GM18907 (cell line): ENCODE results near the gene GAREM1.
"Not testable (repeated sequence)": the region's sequence is repeated elsewhere in the genome, so short reads cannot be mapped to it uniquely, and the experiment has no call there.

Experiments used
- ATAC-seq: cut with Tn5 transposase; IDR thresholded peaks from one replicate; pipeline ENCODE4 v1.9.1; 2021; ENCODE audit warnings: mild to moderate bottlenecking, moderate library complexity; ENCODE audit not compliant: unreplicated experiment

Gene GAREM1

DNA sequence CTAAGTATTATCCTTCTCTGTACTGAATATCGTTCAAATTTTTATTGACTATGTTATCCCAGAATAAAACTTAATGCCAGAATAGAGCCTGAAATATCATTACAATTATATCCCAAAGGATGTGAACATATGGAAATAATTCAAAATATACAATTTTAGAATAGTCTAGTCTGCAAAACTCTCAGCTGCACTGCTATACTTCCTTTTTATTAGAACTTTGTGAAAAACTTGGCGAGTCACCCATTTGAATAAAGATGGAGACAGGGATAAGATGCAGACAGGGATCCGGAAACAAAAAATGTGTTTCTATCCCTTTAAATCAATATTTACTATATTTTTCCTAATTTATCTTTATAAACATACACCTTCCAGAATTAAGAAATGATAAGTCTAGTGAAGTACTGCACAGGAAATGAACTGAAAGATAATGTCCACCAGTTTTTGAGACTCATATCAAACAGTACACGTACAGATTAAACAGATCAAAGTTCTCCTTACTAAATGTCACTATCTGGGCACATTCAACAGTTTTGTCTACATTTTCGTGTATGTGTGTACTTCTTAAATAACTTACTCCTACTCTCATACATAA is 173.0 kb downstream of the GAREM1 start:
- no peak for ATAC-seq

DNA sequence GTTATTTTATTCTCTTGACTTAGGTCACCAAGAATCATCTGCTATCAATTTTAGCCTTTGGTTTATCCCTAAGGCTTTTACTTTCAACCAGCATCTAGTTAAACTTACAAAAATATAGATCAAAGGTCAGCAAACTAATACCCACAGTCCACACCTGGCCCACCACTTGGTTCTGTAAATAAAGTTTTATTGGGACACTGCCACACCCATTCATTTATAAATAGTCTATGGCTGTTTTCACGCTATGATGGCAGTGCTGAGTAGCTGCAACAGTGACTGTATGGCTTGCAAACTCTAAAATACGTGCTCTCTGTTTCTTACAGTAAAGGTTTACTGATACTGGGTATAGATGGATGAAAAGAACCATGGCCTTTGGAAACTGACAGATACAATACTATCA is 173.8 kb downstream of the GAREM1 start:
- ATAC-seq = no peak

DNA sequence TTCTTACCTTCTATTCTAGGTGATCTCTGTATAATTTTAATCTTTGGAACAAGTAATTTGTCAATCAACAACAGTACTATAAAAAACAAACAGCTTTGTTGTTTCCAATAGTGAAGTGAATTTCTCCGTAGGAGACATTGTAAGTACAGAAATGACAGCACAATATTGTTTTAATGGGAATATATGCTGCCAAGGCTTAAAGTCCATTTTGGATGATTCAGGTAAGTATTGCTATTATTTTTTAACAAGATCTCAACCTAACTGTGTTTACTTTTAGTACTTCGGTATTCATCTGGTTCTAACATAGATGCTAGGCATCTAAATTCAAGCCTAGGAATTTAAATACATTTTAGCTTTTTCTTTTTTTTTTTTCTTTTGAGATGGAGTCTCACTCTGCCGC is 175.1 kb downstream of the GAREM1 start:
- no peak for ATAC-seq

DNA sequence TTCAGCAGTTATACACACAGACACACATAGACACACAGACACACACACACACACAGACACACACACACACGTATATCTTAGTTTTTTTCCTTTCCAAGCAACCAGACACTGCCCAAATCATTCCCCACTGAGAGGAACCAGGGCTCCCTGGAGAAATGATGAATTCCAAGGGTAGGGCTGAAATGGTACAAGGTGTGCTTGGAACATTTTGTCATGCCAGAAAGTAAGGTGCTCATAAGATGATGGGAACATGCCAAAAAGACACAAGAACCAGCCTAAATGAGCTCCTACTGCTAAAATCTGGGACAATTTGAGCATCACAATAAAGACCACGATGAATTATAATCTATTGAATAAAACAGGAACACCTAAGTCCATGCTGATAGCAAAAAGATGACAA is 177.6 kb downstream of the GAREM1 start:
- ATAC-seq = no peak

DNA sequence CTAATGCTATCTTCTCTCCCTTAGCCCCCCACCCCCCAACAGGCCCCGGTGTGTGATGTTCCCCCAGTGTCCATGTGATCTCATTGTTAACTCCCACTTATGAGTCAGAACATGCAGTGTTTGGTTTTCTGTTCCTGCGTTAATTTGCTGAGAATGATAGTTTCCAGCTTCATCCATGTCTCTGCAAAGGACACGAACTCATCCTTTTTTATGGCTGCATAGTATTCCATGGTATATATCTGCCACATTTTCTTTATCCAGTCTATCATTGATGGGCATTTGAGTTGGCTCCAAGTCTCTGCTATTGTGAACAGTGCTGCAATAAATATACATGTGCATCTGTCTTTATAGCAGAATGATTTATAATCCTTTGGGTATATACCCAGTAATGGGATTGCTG is 179.1 kb downstream of the GAREM1 start:
- not testable (repeated sequence) for ATAC-seq

DNA sequence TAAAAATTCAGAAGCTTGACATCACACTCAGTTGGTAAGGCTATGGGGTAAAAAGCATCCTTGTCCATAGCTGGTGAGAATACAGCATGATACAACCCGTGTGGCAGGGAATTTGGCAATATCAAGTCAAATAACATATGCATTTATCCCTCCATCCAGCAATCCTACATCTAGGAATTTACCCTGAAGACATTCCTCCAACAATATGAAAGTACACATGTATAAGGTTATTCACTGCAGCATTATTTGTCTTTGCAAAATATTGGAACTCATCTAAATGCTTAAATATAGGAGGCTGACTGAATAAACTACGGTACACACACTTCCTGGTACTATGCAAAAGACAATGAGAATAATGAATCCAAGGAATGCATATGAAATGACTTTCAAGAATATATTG is 179.9 kb downstream of the GAREM1 start:
- no peak for ATAC-seq

DNA sequence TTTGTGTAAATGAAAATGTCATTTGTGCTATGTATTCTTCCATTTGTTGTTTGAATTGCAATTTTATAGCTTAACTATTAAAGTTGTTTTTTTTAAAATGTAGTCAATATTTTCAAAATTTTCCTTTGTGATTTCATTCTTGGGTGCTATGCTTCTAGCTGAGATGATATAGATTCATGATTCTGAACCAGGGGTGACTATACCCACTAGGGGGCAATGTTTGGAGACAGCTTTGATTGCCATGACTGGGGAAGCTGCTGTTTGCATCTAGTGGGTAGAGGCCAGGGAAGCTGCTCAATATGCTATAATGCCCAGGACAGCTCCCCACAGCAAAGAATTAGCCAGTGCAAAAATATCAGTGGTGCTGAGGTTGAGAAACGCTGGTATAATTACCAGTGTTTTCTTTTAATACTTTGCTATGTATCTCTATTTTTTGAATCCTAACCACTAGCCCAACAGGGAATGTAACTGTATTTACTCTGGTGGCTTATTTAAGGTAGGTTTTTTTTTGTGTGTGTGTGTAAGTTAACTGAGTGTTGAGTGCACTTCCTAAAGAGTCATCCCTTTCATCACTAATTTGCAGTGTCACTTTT is 181.1 kb downstream of the GAREM1 start:
- peak; percentile 89 for ATAC-seq

DNA sequence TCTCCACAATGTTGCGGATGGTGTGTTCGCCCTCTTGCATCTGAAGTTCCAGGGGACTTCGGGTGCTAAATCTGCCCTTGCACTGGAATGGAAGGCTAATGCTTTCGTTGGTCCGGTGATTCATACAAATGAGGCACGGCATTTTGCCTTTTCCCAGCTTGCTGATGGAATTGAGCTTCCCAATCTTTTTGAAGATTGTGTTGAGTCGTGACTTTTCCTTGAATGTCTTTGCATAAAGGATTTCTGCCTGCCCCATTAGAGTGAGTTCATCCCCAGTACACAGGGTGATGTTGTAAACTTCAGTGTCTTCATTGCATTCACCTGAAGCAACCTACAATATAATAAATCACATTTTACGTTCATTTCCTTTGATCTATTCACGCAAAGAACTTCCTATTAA is 182.8 kb downstream of the GAREM1 start:
- no peak for ATAC-seq

DNA sequence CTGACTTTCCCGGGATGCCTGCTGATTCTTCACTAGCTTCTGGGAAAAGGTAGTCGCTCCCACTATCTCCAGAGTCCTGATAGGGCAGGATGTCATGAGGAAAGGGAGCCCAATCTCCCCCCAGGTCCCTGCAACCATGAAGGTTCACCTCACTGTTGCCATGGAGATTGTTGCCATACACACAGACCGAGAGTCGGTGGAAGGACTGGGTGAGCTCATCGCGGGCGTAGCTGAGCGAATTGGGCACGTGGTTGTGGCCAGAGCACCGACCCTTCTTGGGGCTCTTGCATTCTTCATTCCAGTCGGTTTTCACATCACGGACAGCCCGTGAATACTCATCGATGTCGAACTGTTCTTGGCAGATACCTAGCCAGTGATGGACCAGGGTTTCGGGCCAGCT is 183.4 kb downstream of the GAREM1 start:
- no peak for ATAC-seq

DNA sequence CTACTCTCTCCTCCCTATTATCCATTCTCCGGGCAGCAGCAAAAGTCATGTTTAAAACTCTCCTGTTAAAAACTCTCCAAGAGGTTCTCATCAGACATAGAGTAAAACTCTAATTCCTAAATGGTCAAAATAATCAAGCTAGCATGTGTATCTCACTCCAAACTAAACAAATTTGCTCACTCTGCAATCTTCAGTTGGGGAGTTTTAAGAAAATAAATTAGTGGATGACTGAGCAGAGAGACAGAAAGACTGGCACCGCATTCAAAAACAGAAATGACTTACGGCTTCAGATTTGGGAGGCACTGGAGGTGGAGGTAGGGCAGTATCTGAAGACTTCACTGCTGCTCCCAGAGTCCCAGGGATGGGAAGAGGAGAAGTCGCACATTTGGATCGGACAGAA is 183.9 kb downstream of the GAREM1 start:
- no peak for ATAC-seq

DNA sequence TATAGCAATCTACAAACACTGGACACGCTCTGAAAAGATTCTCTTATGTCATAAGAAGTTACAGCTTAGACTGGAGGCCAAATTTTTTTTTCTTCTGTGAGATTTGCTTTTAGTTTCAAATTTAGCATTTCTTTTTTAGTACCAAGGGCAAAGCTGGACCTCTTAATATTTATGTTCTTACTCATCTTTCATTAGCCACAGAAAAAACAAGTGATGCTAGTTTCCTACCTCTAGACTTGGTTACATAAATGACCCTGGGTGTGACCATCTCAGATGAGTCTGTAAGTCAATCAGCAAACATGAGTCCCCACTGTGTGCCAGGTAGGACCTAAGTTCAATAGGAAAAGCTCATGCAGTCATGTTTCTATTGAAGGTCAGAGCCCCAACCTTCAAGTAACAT is 186.4 kb downstream of the GAREM1 start:
- no peak for ATAC-seq

DNA sequence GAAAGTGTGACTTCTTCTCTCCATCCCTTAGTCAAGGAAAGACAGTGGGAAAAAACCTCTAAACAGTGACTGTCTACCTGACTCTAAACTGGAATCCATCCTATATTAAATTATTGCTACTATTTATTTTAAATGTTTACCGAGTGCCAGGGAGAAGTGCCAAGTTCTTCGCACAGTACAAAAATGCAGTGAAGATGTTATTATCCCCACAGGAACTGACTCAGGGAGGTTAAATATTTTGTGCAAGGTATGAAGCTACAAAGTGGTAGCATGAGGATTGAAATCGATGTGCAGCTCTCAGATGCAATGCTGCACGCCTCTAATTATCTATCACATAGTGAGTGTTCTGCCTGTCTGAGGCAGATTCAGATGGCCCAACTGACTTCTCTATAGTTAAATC is 189.8 kb downstream of the GAREM1 start:
- ATAC-seq = no peak

DNA sequence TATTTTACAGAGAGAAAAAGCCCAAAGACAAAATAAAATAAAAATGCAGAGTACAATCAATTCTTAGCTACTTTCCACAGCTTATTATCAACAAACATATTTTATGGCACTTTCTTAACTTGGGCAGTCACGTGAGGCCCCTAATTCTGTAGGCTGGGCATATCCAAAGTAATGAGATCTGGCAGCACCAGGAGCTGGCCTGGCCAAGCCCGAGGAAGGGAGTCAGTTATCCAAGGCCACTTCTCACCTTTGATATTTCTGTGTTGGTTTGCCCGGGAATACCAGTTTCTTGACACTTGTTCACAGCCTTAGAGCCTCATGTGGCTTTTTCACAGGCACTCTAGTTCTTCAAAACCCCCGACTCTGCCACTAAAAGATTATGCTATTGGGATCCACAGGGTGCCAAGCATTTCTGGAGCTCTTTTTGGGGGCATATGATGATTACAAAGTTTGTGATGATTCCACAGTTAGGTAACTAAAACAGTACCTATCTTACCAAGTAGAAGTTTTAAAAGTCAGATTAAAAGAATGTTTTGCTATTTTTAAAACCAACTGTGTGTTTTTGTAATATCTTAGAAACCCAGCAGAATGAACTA is 190.4 kb downstream of the GAREM1 start:
- ATAC-seq = no peak

DNA sequence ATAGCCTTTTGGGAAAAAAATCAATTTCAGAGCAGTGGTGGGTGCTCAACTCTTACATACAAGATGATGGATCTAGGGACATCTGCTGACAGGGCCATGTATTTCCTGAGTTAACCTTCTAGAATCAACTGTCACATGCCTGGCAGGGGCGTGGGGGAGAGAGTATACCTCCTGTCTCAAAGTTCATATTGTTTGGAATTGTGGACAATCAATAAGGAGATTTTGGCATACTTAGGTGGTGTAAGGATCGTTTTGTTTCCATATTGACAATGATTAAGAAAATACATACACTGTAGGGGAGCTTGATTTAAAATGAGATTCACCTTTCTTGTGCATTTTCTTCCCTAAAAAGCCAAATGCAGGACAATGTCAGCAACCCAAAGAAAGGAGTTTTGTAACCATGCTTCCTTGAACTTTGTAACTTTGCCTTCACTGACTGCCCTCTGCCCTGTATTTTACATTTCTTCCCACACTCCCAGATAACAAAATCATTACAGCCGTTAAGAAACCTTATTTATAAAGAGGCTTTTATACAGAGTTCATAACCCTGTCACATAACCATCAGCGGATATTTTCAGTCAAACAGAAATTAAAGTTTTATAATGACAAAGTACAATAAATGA is 192.4 kb downstream of the GAREM1 start:
- ATAC-seq = no peak

DNA sequence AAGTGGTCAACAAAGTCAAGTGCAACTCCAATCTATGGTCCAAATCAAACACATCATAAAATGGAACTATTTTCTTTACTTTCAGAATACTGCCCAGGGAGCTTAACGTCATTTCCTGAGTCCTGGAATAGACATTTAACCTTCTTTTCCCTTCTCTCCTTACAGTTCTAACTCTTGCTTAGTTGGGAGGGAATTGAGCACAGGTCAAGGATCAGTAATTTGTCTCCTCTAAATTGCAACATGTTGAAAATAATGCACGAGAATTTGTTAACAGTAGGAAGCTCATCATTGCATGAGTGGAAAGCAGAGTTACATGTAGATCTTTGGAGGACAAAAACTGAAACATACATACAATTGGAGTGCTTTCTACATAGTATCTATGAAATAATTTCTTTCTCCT is 193.1 kb downstream of the GAREM1 start:
- ATAC-seq = no peak

DNA sequence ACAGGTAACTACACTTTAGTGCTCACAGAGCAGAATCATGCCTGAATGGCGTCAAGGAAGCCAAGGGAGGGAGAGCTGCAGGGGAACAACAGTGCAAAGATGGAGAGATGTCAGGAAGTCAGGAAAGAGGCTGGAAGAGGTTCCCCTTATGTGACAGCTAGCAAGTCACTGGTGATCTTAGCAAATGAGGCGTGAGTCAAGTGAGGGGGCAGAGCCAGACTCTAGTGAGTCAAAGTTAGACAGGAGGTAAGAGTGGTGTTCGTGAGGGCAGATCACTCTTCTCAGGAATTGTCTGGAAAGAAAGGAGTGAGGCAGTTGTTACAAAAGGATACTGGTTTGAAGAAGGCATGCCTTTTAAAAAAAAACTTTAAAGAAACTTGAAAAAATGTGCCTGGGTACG is 193.8 kb downstream of the GAREM1 start:
- ATAC-seq = no peak

DNA sequence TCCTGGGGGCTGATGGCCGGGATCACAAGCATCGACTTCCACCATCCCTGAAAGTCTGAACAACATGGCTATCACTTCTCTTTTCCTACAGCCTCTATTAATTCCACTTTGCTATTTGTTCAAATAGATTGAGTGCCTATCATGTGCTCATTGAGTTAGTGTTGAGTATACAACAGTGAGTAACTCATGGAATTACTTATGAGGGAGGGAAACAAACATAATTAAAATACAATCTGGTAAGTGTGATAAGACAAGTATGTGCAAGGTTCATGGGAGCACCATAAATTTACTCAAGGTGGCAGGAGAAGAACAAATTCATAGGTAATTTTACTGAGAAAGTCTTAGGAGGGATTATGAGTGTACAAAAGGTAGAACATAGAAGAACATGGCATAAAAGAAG is 194.4 kb downstream of the GAREM1 start:
- no peak for ATAC-seq

DNA sequence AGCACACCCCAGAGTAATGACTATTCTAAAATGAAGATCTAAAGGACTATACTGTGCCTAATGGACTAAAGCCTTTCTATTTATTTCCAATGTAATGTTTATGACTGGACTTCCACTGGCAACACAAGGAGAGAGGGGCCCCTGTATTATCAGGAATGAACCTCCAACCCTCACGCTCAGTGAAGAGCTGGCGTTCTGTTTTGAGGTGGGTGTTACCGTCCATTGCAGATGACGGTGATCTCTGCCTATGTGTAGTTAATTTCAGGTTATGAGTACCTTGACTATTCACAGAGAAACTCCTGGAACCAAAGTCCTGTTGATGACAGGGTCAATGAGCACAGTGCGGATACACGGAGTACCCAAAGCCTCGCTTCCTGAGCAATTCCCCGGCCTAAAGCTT is 195.5 kb downstream of the GAREM1 start:
- ATAC-seq = no peak

DNA sequence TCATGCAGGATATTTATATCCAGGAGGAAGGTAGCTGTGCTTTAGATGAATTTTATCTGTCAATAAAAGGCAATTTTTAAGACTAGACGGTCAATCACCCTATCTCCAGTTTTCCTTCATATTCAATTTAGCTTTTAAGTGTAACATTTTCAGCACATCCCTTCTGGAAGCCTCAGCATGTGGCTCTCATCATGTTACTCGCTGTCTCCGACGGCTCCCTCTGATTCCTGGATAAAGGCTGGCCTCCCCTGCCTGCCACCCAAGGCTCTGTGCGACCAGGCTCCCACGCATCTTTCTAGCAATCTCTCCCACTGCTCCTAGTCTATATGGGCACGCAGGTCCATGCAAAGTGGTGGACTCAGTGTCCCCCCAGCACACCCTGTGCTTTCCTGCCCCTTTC is 196.4 kb downstream of the GAREM1 start:
- ATAC-seq = no peak

DNA sequence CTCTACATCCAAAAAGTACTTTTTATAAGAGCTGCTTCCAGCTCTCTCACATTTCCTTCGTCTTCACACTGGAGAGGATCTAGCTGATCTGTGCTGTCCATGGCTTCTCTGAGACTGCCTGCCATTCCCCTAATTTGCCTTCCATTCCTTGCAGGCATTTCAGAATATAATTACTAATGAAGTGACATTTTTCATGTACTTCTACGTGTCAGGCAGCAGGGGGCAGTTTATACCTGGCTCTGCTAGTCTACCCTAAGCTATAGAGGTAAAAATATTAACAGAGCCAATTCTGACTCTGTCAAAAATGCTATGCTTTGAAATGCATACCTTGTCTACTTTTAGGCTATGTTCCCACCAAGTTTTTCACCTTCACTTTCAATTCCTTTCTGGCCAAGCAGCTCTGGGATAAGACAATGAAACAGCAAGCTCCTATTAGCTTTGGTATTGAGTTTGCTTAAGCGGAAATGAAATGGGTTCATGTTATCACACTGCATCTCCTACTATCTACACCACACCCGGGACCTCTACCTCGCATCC is 198.9 kb downstream of the GAREM1 start:
- ATAC-seq = peak; percentile 86

DNA sequence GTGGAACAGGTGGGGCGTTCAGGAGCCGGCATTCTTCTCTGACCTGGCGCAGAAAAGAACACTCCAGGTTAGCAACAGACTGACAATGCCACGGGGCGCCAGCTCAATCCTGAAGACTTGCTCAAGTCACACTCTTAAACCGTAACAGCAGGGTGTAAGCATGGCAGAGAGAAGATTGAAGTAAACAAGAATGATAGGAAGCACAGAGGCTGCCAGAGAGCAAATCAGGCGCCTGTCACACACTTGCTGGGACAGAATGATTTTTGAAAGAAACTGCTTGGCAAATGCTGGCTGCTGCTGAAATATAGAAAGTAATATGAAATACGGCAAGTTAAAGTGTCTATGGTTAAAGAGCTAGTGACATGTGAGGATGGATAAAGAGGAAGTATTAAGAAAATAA is 200.3 kb downstream of the GAREM1 start:
- ATAC-seq = no peak

DNA sequence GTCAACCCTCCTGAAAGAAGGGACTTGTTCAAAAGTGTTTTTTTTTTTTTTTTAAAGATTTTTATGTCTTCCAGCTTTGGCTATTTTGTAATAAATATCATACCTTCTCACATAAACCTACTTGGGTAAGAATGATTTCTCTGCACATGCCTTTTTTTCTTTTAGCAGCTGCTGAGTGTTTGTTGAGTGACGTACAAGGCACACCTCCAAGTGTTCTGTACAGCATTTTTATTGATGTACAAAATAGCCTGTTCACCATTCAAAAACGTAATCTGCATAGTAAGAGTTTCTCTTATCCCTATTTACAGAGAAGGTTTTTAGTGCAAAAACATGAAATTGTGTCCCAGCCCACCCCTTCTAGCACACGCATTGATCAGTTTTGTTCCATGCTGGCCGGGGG is 203.2 kb downstream of the GAREM1 start:
- no peak for ATAC-seq
